ENCODE measurements around the gene GADL1. TPM values are rescaled to one million over a fixed set of nuclear protein-coding genes. Genes with fewer than 3 reads are reported as not detected.

GADL1 gene
- total and polyA plus RNA-seq, 2 donors from 2014 or later, result 0.22 to 0.54 TPM

- no peak overlapping the region for H3K4me3 ChIP-seq (ENCODE audit: low read length in 3 of 3)
- no peaks in the 10 kb centered on the region for H3K4me1 ChIP-seq (ENCODE audit: control insufficient read depth in 2 of 3, insufficient read depth in 2 of 3, low read depth in 1 of 3, low read length in 3 of 3)
- FAIRE-seq, result no peak
- H3K27me3 ChIP-seq (ENCODE audit: control insufficient read depth, insufficient read depth, low read length), result no peaks in the 10 kb centered on the region
- TF ChIP-seq, protein P1, sequence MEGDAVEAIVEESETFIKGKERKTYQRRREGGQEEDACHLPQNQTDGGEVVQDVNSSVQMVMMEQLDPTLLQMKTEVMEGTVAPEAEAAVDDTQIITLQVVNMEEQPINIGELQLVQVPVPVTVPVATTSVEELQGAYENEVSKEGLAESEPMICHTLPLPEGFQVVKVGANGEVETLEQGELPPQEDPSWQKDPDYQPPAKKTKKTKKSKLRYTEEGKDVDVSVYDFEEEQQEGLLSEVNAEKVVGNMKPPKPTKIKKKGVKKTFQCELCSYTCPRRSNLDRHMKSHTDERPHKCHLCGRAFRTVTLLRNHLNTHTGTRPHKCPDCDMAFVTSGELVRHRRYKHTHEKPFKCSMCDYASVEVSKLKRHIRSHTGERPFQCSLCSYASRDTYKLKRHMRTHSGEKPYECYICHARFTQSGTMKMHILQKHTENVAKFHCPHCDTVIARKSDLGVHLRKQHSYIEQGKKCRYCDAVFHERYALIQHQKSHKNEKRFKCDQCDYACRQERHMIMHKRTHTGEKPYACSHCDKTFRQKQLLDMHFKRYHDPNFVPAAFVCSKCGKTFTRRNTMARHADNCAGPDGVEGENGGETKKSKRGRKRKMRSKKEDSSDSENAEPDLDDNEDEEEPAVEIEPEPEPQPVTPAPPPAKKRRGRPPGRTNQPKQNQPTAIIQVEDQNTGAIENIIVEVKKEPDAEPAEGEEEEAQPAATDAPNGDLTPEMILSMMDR (IDR thresholded peaks at IDR 0.05; ENCODE audit: borderline replicate concordance, extremely low read depth, insufficient read depth), result no peak
- H3K9ac ChIP-seq (ENCODE audit: low read length in 3 of 3), result no peak overlapping the region
- H3K9me3 ChIP-seq (ENCODE audit: control insufficient read depth in 2 of 3, insufficient read depth in 1 of 3, low read length in 3 of 3), result no peaks in the 10 kb centered on the region
- no peak overlapping the region for H3K27ac ChIP-seq (ENCODE audit: low read depth in 2 of 2, low read length in 2 of 2)
- peak in 2 of 5 donors; percentile 13 to 24 for DNase-seq
- H3K36me3 ChIP-seq (ENCODE audit: control insufficient read depth in 2 of 3, insufficient read depth in 3 of 3, low read length in 3 of 3), result no peaks in the 10 kb centered on the region
- intact Hi-C loops (cut with DNase I), result no loop called here
Measured at GRCh38 chr3:30848087-30848779, 46.2 kb downstream of the GADL1 start.

DNA sequence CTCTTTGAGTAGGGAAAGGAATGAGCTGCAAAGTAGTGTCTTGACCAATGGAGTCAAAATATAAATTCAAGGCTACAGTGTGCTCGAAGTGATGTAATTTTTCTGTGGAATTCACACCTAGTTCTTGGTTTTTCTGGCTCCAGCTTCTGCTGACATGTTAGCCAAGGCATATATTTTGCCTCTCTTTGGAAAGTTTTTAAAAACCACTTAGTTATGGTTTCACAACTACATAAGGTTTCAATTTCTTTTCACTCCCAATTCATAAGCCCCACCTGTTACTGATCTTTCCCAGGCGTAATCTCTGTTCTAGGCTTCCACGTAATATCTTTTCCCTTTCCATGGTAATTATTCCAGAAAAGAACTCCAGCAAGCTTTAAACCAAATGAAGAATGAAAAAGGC lies 46.9 kb downstream of the GADL1 start:
- H3K9ac ChIP-seq (ENCODE audit: low read length in 3 of 3), result no peak overlapping the region
- no peak overlapping the region for H3K4me3 ChIP-seq (ENCODE audit: low read length in 3 of 3)
- DNase-seq (no peak), FAIRE-seq (no peak)
- no peaks in the 10 kb centered on the region for H3K4me1 ChIP-seq (ENCODE audit: control insufficient read depth in 2 of 3, insufficient read depth in 2 of 3, low read depth in 1 of 3, low read length in 3 of 3)
- H3K27ac ChIP-seq (ENCODE audit: low read depth in 2 of 2, low read length in 2 of 2), result no peak overlapping the region
- H3K9me3 ChIP-seq (ENCODE audit: control insufficient read depth in 2 of 3, insufficient read depth in 1 of 3, low read length in 3 of 3), result no peaks in the 10 kb centered on the region
- no peaks in the 10 kb centered on the region for H3K27me3 ChIP-seq (ENCODE audit: control insufficient read depth, insufficient read depth, low read length)
- TF ChIP-seq, protein P1 (IDR thresholded peaks at IDR 0.05; ENCODE audit: borderline replicate concordance, extremely low read depth, insufficient read depth), result no peak
- intact Hi-C loops (cut with DNase I), result no loop called here
- no peaks in the 10 kb centered on the region for H3K36me3 ChIP-seq (ENCODE audit: control insufficient read depth in 2 of 3, insufficient read depth in 3 of 3, low read length in 3 of 3)

GRCh38 chr3:30845606-30846005 lies 48.9 kb downstream of the GADL1 start:
- H3K9me3 ChIP-seq (ENCODE audit: control insufficient read depth in 2 of 3, insufficient read depth in 1 of 3, low read length in 3 of 3), result no peaks in the 10 kb centered on the region
- intact Hi-C loops (cut with DNase I), result no loop called here
- no peak overlapping the region for H3K9ac ChIP-seq (ENCODE audit: low read length in 3 of 3)
- H3K27me3 ChIP-seq (ENCODE audit: control insufficient read depth, insufficient read depth, low read length), result no peaks in the 10 kb centered on the region
- no peaks in the 10 kb centered on the region for H3K4me1 ChIP-seq (ENCODE audit: control insufficient read depth in 2 of 3, insufficient read depth in 2 of 3, low read depth in 1 of 3, low read length in 3 of 3)
- H3K4me3 ChIP-seq (ENCODE audit: low read length in 3 of 3), result no peak overlapping the region
- no peak for DNase-seq
- H3K27ac ChIP-seq (ENCODE audit: low read depth in 2 of 2, low read length in 2 of 2), result no peak overlapping the region
- no peak for FAIRE-seq
- TF ChIP-seq, protein P1 (IDR thresholded peaks at IDR 0.05; ENCODE audit: borderline replicate concordance, extremely low read depth, insufficient read depth), result no peak
- no peaks in the 10 kb centered on the region for H3K36me3 ChIP-seq (ENCODE audit: control insufficient read depth in 2 of 3, insufficient read depth in 3 of 3, low read length in 3 of 3)

- DNase-seq (no peak), FAIRE-seq (no peak)
- Histone ChIP-seq H3K9me3 (ENCODE audit: control insufficient read depth in 2 of 3, insufficient read depth in 1 of 3, low read length in 3 of 3) (no peaks in the 10 kb centered on the region), H3K36me3 (ENCODE audit: control insufficient read depth in 2 of 3, insufficient read depth in 3 of 3, low read length in 3 of 3) (no peaks in the 10 kb centered on the region), H3K9ac (ENCODE audit: low read length in 3 of 3) (no peak overlapping the region), H3K4me1 (ENCODE audit: control insufficient read depth in 2 of 3, insufficient read depth in 2 of 3, low read depth in 1 of 3, low read length in 3 of 3) (no peaks in the 10 kb centered on the region), H3K27ac (ENCODE audit: low read depth in 2 of 2, low read length in 2 of 2) (no peak overlapping the region), H3K27me3 (ENCODE audit: control insufficient read depth, insufficient read depth, low read length) (no peaks in the 10 kb centered on the region), H3K4me3 (ENCODE audit: low read length in 3 of 3) (no peak overlapping the region)
- intact Hi-C loops (cut with DNase I), result no loop called here
- TF ChIP-seq, protein P1 (IDR thresholded peaks at IDR 0.05; ENCODE audit: borderline replicate concordance, extremely low read depth, insufficient read depth), result no peak
Measured at GRCh38 chr3:30843877-30844276, 50.6 kb downstream of the GADL1 start.

Data from kidney (tissue), 14 donors.